Right lobe of liver (tissue), 4 donors: ENCODE data around the gene BCL6B.

Source experiments
- POLR2A ChIP-seq: fragments of 450-650 bp; IDR thresholded peaks from one replicate; pipeline ENCODE4 v1.6.1; 2017; ENCODE audit warnings: antibody characterized with exemption, mild to moderate bottlenecking
- TF ChIP-seq, protein P1 (sequence below), 4 donors: fragments of 200-600 bp in 3 of 4; fragments of 450-650 bp in 1 of 4; IDR thresholded peaks; one replicate each; pipeline versions ENCODE4 v1.5.1 to v1.8.0; 2016 to 2022; ENCODE audit warnings: antibody characterized with exemption in 4 of 4, mild to moderate bottlenecking in 2 of 4
- donor health status: DM: no; HTN: no; CAD: no.
- donor health status: DM: no; HTN: no; CAD: no.
- donor health status: DM: no; HTN: yes; CAD: no.

- TF ChIP-seq, protein P1, sequence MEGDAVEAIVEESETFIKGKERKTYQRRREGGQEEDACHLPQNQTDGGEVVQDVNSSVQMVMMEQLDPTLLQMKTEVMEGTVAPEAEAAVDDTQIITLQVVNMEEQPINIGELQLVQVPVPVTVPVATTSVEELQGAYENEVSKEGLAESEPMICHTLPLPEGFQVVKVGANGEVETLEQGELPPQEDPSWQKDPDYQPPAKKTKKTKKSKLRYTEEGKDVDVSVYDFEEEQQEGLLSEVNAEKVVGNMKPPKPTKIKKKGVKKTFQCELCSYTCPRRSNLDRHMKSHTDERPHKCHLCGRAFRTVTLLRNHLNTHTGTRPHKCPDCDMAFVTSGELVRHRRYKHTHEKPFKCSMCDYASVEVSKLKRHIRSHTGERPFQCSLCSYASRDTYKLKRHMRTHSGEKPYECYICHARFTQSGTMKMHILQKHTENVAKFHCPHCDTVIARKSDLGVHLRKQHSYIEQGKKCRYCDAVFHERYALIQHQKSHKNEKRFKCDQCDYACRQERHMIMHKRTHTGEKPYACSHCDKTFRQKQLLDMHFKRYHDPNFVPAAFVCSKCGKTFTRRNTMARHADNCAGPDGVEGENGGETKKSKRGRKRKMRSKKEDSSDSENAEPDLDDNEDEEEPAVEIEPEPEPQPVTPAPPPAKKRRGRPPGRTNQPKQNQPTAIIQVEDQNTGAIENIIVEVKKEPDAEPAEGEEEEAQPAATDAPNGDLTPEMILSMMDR (IDR thresholded peaks at IDR 0.05): peak; percentile 81 to 91 (median 88)
- peak; percentile 85 for TF ChIP-seq POLR2A
These were observed 8.4 kb upstream of the BCL6B start for GRCh38 chr17:7014261-7014994.
